ENCODE results near the gene AKAP8L.
"Not testable (repeated sequence)": the region's sequence is repeated elsewhere in the genome, so short reads cannot be mapped to it uniquely, and the experiment has no call there.

Gene AKAP8L

DNA sequence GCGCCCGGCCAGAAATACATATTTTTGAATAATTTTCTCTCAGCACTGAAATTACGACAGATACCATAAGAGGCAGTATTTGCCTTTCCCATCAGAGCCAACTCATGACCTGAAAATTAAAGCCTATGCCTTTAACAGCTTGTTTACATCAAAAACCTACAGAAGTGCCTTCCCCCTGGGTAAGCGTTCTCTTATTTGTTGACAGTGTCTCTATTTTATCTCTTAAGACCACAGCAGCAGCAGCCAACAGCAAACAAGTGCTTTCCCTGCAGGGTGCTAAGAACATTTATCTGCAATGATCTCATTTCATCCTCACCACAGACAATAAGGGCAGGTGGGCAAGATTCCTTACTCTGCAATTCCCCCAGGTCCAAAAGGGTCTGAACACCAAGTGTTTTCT is 6.0 kb downstream of the AKAP8L start:
- no peak for DNase-seq

DNA sequence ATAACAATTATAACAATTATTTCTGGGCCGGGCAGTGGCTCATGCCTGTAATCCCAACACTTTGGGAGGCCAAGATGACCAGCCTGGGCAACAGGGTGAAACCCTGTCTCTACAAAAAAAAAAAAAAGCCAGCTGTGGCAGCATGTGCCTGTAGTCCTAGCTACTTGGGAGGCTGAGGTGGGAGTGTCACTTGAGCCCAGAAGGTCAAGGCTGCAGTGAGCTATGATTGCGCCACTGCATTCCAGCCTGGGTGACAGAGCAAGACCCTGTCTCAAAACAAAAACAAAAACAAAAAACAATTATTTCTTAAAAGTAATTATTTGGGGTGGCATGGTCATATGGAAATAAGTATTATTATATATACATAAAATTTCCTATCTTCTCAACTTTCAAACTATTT is 7.4 kb downstream of the AKAP8L start:
- DNase-seq = not testable (repeated sequence)

DNA sequence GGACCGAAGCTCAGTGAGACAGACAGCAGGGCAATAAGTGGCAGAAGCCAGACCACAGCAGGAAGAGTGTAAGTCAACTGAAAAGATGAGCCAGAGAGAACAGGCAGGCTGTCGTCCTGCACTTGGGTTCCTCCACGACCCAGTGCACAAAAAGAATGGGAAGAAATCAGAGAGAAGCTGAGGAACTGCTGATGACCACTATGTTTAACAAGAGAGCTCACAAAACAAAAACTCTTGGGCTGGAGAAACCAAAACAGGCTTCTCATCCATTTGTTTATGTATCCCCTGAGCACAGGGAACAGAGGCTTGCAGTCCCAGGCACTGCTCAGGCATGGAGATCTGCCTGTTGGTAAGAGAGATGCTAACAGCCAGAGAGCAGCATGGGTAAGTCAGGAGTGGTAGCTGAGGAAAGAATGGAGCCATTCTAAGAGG is 14.0 kb downstream of the AKAP8L start:
- DNase-seq = no peak

DNA sequence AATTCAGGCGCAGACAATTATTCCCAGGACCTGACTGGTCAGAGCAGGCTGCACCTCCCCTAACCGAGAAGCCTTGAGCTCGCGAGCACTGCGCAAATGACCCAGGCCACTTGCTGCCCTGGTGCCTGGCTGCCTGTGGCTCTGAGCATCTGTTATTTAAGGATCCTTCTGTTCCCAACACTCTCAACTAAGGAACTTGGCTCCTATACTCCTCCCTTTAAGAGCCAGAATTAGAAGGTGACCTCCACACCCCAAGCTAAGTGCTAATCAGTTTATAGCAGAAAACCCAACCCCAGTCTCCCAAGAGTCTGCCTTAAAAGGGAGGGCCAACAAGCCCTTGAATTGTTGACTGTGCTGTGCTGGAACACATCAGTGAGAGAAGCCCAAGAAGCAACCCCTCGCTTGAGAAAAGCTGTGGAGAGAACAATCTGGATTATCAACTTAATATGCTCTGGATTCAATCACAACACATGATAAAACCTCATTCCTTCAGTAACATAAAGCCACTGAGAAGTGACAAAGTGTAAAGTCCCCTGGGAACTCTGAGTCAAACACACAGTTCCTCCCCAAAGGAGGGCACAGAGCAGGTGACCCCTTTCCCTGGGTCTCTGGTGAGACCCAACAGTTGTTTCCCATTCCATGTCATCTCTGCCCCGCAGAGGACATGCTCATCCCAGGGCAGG is 14.6 kb downstream of the AKAP8L start:
- no peak for DNase-seq

DNA sequence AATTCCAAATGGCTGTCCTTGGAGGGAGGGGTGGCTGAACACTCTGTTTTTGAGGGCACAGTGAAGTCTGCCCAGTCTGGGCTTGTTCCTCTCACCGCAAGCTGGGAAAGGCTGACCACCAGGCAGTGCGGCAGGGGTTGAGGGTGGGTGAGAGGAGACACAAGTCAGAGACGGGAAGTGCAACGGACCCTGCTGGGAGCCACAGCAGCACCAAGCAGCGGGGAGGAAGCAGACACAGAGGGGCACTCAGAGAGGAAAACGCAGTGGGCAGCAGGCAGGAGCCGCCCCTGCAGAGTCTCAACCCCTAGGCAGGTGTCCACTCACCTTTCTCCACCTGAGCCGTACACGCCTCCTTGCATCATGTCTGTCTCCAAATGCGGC is 15.6 kb downstream of the AKAP8L start:
- no peak for DNase-seq

DNA sequence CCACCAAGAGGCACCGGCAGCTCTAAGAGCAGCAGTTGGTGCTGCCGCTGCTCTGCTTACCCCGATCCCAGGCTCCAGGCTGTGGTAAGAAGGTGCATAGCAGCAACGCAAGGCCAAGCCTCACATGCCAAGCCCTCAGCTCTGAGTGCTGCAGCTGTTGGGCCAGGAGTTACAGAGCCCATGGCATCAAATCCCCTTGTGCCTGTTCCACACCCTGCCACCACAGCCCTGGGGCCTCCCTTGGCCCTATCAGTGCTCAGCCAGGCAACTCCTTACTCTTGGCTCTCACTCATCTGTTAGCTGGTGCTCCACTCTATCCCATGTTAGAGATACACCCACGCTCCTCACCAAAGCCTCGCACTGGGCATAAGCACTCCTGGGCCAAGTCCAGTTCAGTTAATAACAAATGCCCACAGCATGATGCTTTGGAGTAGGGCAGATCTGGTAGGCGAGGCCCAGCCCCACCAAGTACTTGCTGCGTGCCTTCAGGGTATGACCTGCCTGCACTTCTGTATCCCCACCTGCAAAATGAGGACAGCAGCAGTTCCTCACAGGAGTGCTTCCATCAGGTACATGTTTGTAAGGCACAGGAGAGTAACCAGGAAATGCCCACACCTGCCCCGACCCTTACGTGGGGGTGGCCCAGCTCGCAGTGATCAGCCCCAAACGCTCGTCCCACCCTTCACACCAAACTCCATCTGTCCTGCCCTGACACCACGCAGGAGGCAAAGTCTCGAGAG is 16.2 kb downstream of the AKAP8L start:
- no peak for DNase-seq

DNA sequence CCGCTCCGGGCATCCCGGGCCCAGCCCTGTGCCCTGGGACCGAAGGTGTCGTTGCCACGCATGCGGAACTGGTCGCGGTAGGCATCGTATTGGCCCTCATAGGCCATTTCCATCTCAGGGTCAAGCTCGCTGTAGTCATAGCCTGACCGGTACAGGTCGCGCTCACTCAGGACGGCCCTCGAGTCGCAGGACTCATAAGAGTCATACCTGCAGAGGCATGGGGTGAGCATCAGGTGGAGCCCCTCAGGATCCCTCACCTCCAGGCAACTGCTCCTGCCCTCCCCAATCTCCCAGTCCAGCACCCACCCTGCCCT is 17.4 kb downstream of the AKAP8L start:
- no peak for DNase-seq

DNA sequence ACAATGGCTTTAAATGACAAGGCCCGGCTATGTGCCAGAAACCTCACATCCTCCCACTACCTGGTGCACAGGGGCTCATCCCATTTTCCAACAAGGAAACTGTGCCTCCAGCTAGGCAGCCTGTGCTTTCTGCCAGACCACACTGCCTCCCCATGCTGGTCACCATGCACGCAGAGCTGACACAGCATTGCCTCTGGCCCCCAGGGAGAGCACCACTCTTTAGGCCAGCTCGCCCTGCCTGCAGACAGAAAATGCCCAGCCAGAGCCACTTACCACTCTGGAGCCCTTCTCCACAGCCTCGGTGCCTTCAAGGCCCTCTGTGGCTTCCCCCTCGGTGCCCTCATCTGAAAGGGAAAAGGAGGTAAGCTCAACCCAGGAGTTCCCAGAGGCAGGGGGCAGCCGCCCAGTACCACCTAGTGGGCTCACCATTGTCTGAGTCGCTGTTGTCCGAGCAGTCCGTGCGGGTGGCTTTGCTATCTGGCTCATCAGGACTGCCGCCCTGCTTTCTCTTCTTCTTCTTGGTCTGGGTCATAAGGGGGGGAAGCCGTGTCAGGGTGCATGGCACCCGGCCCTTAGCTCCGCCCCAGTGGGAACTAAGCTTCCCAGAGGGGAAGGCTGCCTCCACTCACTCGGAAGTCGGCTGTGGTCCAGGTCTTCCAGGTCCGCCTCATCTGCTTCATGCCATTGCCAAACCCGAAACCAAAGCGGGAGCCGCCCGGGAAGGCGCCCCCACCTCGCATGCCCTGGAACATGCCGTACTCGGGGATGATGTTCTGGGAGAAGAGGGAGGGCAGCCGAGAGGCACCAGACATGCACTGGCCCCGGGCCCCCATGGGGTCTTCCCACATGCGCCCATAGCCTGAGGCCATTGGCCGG is 18.0 kb downstream of the AKAP8L start:
- no peak for DNase-seq

DNA sequence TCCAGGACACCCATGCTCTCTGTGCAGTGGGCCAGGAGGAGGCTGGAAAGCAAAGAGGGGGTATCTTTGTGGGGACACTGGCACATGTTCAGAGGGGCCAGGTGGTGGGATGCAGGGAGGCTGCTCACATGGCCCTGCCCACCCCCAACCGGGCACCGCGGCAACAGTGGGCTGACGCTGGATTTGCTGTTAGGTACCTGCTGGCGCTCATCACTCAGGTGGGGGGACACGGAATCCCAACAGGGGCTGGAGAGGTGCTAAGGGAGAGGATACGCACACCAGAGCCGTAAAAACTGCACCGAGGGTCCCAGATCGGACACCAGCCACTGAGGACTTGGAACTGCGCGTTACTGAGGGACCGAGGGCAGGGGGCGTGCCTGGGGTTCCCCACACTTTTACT is 19.2 kb downstream of the AKAP8L start:
- DNase-seq = no peak

DNA sequence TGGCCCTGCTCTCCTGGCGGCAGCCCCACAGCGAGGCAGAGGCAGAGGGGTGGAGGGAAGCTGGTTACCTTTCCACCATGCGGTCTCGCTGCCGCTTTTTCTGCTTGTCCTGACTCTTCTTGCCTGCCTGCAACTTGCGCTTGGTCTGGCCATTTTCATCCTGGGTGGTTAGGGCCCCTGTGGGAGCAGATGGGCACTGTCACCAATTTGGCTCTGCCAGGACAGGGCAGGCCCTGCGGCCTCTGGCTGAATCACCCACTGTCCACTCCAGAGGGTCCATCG is 19.6 kb downstream of the AKAP8L start:
- no peak for DNase-seq

DNA sequence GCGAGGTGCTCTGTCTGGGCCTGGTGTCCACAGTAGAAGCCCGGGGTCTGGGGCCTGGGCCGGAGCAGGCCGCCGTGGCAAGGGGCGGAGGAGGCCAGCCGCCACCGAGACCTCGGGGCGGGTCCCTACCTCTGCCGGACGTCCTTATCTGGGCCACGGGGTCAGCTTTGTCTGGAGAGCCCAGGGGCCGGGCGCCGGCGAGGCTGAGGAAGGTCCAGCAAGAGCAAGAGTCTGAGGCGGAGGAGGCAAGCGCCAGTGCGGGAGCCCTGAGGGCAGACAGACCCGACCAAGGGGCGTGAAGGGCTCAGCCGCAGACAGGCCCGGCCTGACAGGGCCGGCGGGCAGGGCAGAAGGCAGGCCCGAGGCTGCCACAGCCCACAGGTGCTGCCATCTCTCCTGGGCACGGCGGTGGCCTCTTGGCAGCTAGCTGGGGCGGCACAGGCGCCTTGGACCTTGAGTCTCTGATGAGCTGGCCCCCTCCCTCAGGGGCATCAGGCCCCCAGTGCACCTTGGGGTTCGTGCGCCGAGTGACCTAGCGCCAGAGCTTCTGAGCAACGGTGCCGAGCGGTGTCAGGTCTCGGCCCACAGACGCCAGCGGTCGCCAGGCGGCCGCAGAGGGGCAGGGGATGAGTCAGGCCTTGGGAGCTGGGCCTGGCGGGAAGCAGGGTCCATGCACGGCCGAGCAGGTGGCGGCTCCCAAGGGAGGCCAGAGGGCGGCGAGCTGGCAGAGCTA is 20.1 kb downstream of the AKAP8L start:
- no peak for DNase-seq

DNA sequence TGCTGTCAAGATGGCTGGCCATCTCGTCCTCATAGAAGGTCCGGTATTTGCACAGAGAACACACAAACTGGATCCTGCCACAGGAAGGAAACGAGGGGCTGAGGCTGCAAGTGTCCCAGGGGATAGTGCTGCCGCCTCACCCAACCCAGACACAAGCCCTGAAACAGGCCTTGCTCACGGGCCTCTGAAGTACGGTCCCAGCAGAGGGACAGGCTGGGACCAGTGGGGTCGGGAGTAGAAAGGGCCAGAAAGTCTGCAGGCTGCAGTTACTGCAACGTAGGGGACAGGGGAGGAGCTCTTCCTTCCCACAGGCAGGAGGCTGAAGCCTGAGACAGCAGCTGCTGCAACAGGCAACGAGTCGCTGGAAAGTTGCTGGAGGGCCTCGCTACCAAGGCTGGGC is 21.0 kb downstream of the AKAP8L start:
- DNase-seq = no peak

DNA sequence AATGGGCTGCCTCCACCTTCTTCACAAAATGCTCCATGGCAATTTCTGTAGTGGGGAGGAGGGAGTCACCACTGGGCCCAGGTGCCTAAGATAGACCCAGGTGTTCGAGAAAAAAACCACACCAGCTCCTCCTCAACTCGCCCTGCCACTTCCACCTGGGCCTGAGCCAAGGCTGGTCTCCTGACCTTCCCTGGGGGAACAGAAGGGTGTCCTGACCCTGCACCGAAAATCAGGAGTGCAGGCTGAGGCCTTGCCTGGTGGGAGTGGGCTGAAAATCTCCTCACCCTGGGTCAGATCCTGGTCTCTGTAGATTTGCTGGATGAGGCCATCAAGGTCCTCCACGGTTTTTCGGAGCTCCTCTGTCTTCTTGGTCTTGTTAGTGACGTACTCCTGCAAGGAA is 21.6 kb downstream of the AKAP8L start:
- no peak for DNase-seq

DNA sequence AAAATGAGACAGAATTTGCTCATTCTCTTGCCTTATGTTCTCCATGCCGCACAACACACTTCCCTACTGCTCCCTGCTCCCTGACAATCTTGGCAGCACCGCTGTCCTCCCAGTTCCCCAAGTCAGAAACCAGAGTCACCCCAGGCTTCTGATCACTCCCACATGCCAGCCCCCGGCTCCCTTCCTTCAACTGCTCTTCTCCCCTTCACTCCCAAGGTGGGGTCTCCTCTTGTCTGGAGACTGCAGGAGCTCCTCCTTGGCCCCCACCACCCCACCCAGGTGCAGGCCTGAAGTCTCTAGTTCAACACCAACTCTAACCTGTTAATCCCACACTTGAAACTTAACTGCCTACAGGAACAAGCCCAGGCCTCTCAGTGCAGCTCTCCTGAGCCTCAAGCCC is 22.4 kb downstream of the AKAP8L start:
- DNase-seq = no peak

DNA sequence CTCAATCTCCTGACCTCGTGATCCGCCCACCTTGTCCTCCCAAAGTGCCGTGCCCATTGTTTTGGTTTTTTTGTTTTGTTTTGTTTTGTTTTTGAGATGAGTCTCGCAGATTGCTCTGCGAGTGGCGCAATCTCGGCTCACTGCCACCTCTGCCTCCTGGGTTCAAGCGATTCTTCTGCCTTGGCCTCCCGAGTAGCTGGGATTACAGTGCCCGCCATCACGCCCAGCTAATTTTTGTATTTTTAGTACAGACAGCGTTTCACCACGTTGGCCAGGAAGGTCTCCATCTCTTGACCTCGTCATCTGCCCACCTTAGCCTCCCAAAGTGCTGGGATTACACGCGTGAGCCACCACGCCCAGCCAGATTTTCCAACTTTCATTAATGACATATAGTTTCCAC is 23.5 kb downstream of the AKAP8L start:
- not testable (repeated sequence) for DNase-seq

DNA sequence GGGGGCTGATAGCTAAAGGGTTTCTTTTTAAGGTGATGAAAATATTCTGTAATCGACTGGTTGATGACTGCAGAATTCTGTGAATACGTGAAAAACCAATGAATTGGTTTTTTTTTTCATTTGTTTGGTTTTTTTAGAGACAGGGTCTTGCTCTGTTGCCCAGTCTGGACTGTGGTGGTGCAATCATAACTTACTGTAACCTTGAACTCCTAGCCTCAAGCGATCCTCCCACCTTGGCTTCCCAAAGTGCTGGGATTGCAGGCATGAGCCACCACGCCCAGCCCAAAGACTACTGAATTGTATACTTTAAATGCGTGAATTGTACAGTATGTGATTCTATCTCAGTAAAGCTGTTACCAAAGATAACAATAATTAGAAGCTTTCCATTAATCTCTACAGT is 24.4 kb downstream of the AKAP8L start:
- DNase-seq = no peak

DNA sequence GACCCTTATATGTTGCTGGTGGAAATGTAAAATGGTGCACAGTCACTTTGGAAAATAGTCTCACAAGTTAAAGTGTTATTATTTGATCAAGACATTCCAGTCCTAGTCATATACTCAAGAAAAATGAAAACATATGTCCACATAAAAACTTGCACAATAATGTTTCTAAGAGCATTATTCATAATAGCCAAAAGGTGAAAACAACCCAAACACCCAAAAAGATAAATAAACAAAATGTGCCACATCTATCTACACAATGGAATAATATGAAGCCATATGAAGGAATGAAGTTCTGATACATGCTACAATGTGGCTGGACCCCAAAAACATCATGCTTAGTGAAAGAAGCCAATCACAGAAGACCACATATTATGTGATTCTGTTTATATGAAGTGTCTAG is 24.8 kb downstream of the AKAP8L start:
- DNase-seq = no peak

DNA sequence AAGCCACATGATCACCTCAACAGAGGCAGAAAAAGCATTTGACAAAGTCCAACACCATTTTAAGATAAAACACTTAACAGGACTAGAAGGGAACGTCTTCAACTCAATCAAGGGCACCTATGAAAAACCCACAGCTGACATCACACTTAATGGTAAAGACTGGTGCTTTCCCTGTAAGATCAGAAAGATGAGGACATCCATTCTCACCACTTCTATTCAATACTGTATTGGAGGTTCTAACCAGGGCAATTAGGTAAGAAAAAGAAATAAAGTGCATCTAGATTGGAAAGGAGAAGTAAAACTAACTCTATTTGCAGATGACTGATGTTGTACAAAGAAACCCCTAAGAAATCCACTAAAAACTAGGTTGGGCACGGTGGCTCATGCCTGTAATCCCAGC is 28.0 kb downstream of the AKAP8L start:
- DNase-seq = no peak

DNA sequence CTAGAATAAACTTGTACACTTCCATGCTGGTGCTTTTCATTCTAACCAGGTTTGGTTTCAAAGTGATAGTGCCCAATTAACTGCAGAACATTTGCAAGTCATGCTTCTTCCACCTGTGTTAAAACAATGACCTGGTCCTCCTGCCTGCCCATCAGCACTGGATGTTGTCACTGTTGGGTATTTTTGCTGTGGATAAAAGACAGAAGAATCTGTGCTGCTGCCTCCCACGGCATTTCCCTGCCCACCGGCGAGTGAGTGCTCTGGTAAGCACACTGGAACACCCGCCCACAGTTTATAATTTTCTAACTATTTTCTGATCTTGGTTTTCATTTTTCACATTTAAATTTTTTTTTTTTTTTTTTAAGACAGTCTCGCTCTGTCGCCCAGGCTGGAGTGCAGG is 36.9 kb downstream of the AKAP8L start:
- DNase-seq = no peak

DNA sequence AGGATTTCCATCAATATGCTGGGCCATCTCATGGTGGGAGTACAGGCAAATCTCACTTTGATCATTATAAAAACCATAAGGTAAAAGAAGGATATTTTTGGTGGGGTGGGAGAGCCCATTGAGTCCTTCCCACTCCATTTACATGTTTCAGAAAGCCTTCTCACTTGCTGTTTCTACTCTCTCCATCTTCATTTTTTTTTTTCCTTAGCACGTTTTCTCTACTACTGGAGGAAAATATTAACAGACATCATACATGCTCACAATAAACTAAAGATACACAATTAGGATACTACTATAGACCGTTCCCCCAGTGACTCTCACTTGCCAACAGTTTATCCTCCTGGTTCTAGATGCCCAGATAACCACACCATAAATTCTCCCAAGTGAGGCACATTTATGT is 37.4 kb downstream of the AKAP8L start:
- no peak for DNase-seq

DNA sequence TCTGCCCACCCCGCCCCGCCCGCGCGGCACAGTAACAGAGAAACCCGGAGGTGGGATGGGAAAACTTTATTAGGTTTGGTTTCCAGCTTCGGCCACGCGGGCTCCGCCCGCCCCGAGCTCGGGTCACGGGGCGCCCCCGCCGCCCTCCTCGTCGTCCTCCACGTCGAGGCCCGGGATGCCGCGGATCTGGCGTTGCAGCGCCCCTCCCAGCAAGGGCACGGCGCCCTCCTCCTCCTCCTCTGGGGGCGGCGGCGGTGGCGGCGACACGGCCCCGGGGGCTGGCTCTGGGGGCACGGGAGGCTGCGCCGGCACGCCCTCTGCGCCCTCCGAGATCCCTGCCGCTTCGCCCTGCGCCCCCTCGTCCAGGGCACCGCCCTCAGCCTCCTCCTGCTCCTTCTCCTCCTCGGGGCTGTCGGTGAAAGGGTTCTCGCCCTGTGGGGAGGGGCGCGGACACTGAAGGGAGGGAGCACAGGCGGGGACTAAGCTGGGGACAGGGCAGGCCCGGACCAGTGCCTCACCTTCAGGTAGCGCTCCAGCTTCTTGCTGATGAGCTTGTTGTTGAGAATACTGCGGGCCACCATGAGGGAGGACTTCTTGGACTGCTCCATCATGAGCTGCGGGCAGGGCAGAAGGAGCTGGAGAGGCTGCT is 38.7 kb downstream of the AKAP8L start:
- peak; percentile 6 to 43 for DNase-seq

DNA sequence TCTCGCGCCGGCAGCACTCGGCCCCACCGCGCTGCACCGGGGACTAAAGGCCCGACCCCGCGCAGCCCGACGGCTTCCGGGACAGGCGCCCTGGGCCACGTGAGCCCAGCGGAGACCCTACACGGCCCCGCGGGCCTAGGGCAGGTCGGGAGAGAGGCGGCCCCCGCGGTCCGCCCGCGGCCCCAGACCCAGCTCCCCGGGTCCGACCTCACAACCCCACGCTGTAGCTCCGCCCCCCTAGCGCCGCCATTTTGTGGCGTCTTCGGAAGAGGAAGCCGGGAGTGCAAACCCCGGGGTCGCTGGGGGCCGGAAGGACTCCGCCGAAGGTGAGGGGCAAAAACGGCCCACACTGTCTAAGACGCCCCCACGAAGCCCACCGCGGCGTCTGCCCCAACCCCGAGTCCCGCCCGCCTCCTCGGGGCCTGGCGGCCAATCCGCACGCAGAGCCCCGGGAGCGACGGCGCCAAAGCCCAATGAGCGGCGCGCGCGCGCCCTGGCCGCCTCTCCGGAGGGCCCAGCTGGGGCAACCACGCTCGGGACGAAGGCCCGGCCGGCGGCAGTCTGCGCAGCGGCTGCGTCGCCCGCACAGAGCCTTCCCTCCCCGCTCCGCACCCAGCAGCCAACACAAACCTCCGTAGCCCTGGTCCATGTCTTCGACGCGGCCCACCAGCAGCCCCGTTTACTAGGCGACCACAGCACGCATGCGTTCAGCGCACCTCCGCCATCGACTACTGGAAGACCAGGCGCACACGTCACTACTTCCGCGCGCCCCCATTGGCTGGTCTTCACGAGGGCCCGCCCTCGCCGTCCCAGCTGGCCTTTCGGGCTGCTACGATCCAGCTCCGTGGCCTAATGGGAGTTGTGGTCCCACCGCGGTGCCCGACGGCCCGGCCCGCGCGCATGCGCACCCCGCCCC is 39.4 kb downstream of the AKAP8L start, which contains the start of gene AKAP8:
AKAP8 (minus strand) TSS at position 705 of the 916 bp plus-strand sequence; CDS start at position 649, 56 bp downstream.
- DNase-seq = peak; percentile 94 to 97
